Epithelial cell of proximal tubule (primary cell): ENCODE results near the gene BPIFA3. TPM values are rescaled to one million over a fixed set of nuclear protein-coding genes. Genes with fewer than 3 reads are reported as not detected.

Source experiments
- DNase-seq: peaks from one replicate; pipeline ENCODE4 v3.0.0-alpha.2; 2011; ENCODE audit warnings: low read depth
- H3K4me3 ChIP-seq: 2 replicates; pipeline ENCODE4 v1.5.1; 2011; ENCODE audit warnings: low read depth, mild to moderate bottlenecking, low read length
- CTCF ChIP-seq: conservative IDR thresholded peaks from 2 replicates; pipeline ENCODE4 v1.5.1; 2012; ENCODE audit warnings: low read depth, mild to moderate bottlenecking, low read length
- total RNA-seq: library from RNA; depleted of rRNA; stranded (reverse); fragments of >200 nt; gene quantifications from 2 replicates; pipeline ENCODE4 v1.2.3, GENCODE V29; 2015

Gene BPIFA3
- total RNA-seq, 1 donor from 2014 or later, result not detected

DNA sequence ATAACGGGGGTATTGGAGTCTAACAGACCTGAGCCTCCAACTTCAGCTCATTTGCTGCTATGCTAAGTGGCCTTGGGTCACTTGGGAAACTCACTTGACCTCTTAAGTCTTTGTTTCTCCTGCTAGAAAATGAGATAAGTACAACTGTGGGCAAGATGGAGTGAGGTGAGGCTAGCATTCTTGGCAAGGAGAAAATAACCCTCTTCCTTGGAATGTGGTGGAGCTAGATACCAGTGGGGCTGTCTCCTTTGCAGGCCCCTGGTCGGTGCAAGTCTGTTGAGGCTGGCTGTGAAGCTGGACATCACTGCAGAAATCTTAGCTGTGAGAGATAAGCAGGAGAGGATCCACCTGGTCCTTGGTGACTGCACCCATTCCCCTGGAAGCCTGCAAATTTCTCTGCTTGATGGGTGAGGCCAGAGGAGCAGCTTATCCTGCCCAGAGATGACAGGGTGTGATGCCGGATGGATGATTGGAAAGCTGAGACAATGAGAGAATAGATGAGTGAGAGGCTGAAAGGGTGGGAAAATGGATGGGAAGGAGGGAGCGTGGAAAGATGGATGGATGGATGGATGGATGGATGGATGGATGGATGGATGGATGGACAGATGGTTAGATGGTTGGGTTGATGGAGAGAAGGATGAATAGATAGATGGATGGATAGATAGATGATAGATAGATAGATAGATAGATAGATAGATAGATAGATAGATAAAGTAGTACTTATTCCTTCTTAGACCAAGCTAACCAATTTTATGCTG lies 23.0 kb downstream of the BPIFA3 start:
- H3K4me3 ChIP-seq, result no peak overlapping the region
- no peak for DNase-seq
- TF ChIP-seq CTCF, result no peak

DNA sequence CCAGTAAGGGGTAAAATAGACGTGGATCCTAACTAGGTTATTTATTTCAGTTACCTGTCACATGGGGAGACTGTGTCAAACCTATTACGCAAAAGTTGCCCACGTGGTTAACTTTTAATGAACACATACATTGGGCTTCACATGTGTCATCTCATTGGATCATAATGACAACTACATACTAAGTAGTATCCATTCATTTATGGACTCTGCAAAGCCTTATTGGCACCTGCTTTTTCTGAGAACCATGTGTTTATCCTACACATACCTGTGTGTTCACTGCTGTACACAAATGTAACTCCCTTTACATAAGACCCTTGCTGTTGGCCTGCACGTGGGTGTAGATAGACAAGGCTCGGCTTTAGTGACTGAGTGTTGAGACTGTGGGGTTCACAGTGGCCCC lies 23.8 kb downstream of the BPIFA3 start:
- no peak overlapping the region for H3K4me3 ChIP-seq
- no peak for TF ChIP-seq CTCF
- no peak for DNase-seq

DNA sequence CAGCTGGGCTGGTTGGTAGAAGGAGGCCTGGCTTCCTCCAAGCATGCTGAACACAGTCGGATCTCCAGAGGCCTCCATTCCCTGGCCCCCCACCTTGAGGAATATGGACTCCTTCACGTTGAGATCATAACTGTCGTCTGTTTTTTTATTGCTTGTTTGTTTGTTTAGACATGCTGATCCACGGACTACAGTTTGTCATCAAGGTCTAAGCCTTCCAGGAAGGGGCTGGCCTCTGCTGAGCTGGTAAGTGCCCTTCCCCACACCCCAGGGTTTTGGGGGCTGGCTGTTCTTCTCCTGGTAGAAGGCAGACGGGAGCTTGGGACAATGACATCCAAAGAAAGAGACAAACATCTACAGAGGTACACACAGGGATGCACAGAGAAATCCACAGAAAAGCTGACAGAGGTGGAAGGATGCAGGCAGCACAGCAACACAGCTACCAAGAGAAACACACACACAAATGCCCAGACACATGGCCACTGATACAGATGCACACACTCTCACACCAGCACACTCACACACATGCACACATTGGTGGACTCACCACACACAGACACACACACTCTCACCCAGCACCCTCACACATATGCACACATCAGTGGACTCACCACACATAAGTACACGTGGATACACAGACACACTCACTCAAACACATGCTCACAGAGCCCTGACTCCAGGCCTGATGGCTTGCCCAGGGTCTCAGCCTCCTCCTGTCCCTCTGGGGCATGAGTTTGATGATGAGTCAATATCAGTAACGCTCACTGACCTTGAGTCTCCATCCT lies 25.4 kb downstream of the BPIFA3 start:
- TF ChIP-seq CTCF, result no peak
- H3K4me3 ChIP-seq, result no peak overlapping the region
- no peak for DNase-seq

DNA sequence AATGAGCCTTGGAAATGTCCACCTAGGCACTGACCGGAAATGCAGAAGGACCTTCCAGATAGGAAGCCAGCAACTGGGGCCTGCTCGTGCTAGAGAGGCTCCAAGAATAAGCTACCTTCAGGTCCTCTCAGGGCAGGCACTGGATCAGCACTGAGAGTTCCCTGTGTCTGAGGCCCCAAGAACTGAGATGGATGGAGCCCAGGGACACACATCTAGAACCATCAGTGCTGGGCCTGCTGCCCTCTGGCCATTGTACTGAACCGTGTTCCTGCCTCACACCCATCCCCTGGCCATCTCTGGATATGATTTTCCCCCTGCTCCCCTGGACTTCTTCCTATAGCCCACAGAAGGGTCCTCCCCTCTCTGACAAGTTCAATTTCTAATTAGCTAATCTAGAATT lies 28.9 kb downstream of the BPIFA3 start:
- H3K4me3 ChIP-seq, result no peak overlapping the region
- no peak for TF ChIP-seq CTCF
- no peak for DNase-seq

- TF ChIP-seq CTCF, result no peak
- H3K4me3 ChIP-seq, result no peak overlapping the region
- DNase-seq, result no peak
Observed at GRCh38 chr20:33249456-33249855, 32.3 kb downstream of the BPIFA3 start.

DNA sequence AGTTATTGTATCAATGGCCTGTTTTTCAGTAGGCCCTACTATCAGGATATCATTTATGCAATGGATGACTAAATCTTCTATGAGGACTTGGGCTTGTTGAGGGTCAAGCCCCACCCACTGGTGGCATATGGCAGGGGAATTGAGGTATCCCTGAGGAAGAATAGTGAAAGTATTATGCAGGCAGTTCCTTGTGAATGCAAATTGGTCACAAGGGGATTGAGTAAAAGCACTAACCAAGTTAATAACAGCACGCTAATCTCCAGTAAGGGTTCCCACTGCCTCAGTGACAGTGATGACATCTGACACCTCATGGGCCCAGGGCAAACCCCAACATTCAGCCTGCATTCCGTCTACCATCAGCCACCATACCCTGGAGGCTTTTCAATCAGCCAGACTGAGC lies 33.5 kb downstream of the BPIFA3 start:
- TF ChIP-seq CTCF, result no peak
- no peak overlapping the region for H3K4me3 ChIP-seq
- DNase-seq, result no peak

DNA sequence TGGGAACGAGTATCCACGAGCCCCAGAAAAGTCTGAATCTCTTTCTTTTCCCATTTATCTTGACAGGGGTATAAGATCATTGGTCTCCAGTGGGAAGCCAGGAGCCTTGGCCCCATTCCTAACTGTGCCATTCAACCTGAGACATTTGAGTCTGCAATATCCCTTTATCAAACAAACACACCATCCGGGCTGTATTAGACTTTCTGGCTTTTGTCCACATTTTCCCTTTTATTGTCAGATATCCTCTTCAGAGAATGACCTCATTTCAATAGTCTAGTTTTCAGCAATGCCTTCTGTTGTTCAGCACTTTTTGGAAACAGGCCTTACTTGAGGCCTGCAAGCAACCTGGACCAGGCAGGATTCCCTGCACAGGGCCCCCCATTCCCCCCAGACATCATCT lies 34.3 kb downstream of the BPIFA3 start:
- no peak for DNase-seq
- TF ChIP-seq CTCF, result no peak
- no peak overlapping the region for H3K4me3 ChIP-seq
